ENCODE data around the gene MTA1.

The MTA1 gene

GRCh38 chr14:105383083-105383730, 36.4 kb upstream of the MTA1 start:
- CTCF ChIA-PET, result no interaction called here
- peak overlapping the region; percentile 11; the same call in 1 of the 2 replicates for H3K27ac ChIP-seq

GRCh38 chr14:105384041-105384557, 35.5 kb upstream of the MTA1 start:
- ChIA-PET POLR2A (ENCODE audit: low non-redundant PET) (no interaction called here), CTCF (no interaction called here)
- no peak overlapping the region for H3K27ac ChIP-seq
- no peak for DNase-seq (ENCODE audit: low spot score)
- no peak for TF ChIP-seq CTCF (conservative IDR thresholded peaks at IDR 0.05; ENCODE audit: low read depth)

More at GRCh38 chr14:105383083-105383730, 36.4 kb upstream of the MTA1 start:
- TF ChIP-seq CTCF (conservative IDR thresholded peaks at IDR 0.05; ENCODE audit: low read depth), result no peak
- POLR2A ChIA-PET (ENCODE audit: low non-redundant PET), result no interaction called here
- no peak for DNase-seq (ENCODE audit: low spot score)

- TF ChIP-seq CTCF (conservative IDR thresholded peaks at IDR 0.05; ENCODE audit: low read depth), result no peak
- POLR2A ChIA-PET (ENCODE audit: low non-redundant PET), result no interaction called here
- DNase-seq (ENCODE audit: low spot score), result no peak
- H3K27ac ChIP-seq, result no peak overlapping the region
- CTCF ChIA-PET, result interaction anchor here (0.6 to 0.7 kb wide), 3 partner anchors 23 to 75 kb away, joined by 3 to 8 read pairs (median 3); no protein-coding TSS in a partner anchor
These were observed 34.9 kb upstream of the MTA1 start for GRCh38 chr14:105384605-105385321.

GRCh38 chr14:105385322-105385637, 34.3 kb upstream of the MTA1 start:
- TF ChIP-seq CTCF (conservative IDR thresholded peaks at IDR 0.05; ENCODE audit: low read depth), result no peak
- no peak overlapping the region for H3K27ac ChIP-seq
- CTCF ChIA-PET, result interaction anchor here (0.6 to 0.7 kb wide), 3 partner anchors 23 to 75 kb away, joined by 3 to 8 read pairs (median 3); no protein-coding TSS in a partner anchor
- DNase-seq (ENCODE audit: low spot score), result no peak
- POLR2A ChIA-PET (ENCODE audit: low non-redundant PET), result no interaction called here

- ChIA-PET POLR2A (ENCODE audit: low non-redundant PET) (no interaction called here), CTCF (no interaction called here)
- no peak for DNase-seq (ENCODE audit: low spot score)
- no peak for TF ChIP-seq CTCF (conservative IDR thresholded peaks at IDR 0.05; ENCODE audit: low read depth)
- H3K27ac ChIP-seq, result no peak overlapping the region
These were observed 33.8 kb upstream of the MTA1 start for GRCh38 chr14:105385698-105386365.
